HepG2 (cell line): ENCODE measurements around the gene MFN2. TPM values are rescaled to one million over a fixed set of nuclear protein-coding genes. Genes with fewer than 3 reads are reported as not detected.

Source experiments
- ARHGAP35 ChIP-seq: sonication (generic); formaldehyde crosslinking; IDR thresholded peaks from 2 replicates; pipeline ENCODE4 v1.9.0; 2022; ENCODE audit warnings: mild to moderate bottlenecking, inconsistent platforms, moderate library complexity, missing genetic modification reagents, borderline replicate concordance
- CREB1 ChIP-seq, 2 experiments: fragments of 450-650 bp in 1 of 2; IDR thresholded peaks; 2 replicates each; pipeline ENCODE4 v1.6.1; 2016 to 2017; ENCODE audit warnings: control low read depth in 1 of 2, mild to moderate bottlenecking in 1 of 2, missing compliant biosample characterization in 1 of 2, missing genetic modification characterization in 1 of 2
- LCORL ChIP-seq, 2 experiments: fragments of 450-650 bp in 1 of 2; sonication (generic) in 1 of 2; formaldehyde crosslinking in 1 of 2; IDR thresholded peaks; 2 replicates each; pipeline versions ENCODE4 v1.5.0 to v1.6.1; 2017 to 2020; ENCODE audit warnings: antibody characterized with exemption in 1 of 2, missing genetic modification reagents in 1 of 2
- MEIS1 ChIP-seq: sonication (generic); formaldehyde crosslinking; IDR thresholded peaks from 2 replicates; pipeline ENCODE4 v1.9.0; 2021; ENCODE audit warnings: mild to moderate bottlenecking, missing genetic modification reagents, moderate library complexity, borderline replicate concordance
- MIXL1 ChIP-seq: IDR thresholded peaks from 2 replicates; pipeline ENCODE4 v1.6.1; 2016
- MXI1 ChIP-seq: IDR thresholded peaks from 3 replicates; pipeline ENCODE4 v1.6.1; 2012; ENCODE audit warnings: low read depth, low read length, inconsistent platforms, borderline replicate concordance
- NFRKB ChIP-seq: fragments of 450-650 bp; IDR thresholded peaks from 2 replicates; pipeline ENCODE4 v1.6.1; 2017
- RAD51 ChIP-seq: fragments of 450-650 bp; IDR thresholded peaks from 2 replicates; pipeline ENCODE4 v1.6.1; 2016; ENCODE audit warnings: borderline replicate concordance
- RARG ChIP-seq: sonication (generic); formaldehyde crosslinking; IDR thresholded peaks from 2 replicates; pipeline ENCODE4 v1.4.0; 2020; ENCODE audit warnings: low read depth, mild to moderate bottlenecking, missing genetic modification reagents
- SP4 ChIP-seq: sonication (generic); formaldehyde crosslinking; IDR thresholded peaks from 2 replicates; pipeline ENCODE4 v1.8.1; 2023; ENCODE audit warnings: mild to moderate bottlenecking, missing genetic modification reagents
- SRSF1 ChIP-seq: fragments of 200-400 bp; formaldehyde crosslinking; optimal IDR thresholded peaks from 2 replicates; pipeline ENCODE3; 2017; ENCODE audit warnings: mild to moderate bottlenecking, low read depth, low read length, moderate library complexity
- THAP11 ChIP-seq: IDR thresholded peaks from 2 replicates; pipeline ENCODE4 v1.6.1; 2016; ENCODE audit warnings: missing biosample characterization, missing genetic modification reagents
- ZC3H4 ChIP-seq: sonication (generic); formaldehyde crosslinking; IDR thresholded peaks from 2 replicates; pipeline ENCODE4 v1.4.0; 2020; ENCODE audit warnings: missing genetic modification reagents, borderline replicate concordance
- ZNF180 ChIP-seq: sonication (generic); formaldehyde crosslinking; IDR thresholded peaks from 2 replicates; pipeline ENCODE4 v1.4.0; 2020; ENCODE audit warnings: low read depth, missing genetic modification reagents, borderline replicate concordance
- ZNF251 ChIP-seq: sonication (generic); formaldehyde crosslinking; IDR thresholded peaks from 2 replicates; pipeline ENCODE4 v1.9.0; 2021; ENCODE audit warnings: mild to moderate bottlenecking, missing genetic modification reagents
- ZNF546 ChIP-seq: sonication (generic); formaldehyde crosslinking; conservative IDR thresholded peaks from 2 replicates; pipeline ENCODE4 v1.8.1; 2023; ENCODE audit warnings: mild to moderate bottlenecking, missing genetic modification reagents
- ZNF550 ChIP-seq: sonication (generic); formaldehyde crosslinking; IDR thresholded peaks from 2 replicates; pipeline ENCODE4 v1.4.0; 2020; ENCODE audit warnings: mild to moderate bottlenecking, missing genetic modification reagents, borderline replicate concordance
- ZNF607 ChIP-seq: sonication (generic); formaldehyde crosslinking; IDR thresholded peaks from 2 replicates; pipeline ENCODE4 v1.5.1; 2020; ENCODE audit warnings: missing genetic modification reagents, mild to moderate bottlenecking, borderline replicate concordance
- ZNF878 ChIP-seq: sonication (generic); formaldehyde crosslinking; IDR thresholded peaks from 2 replicates; pipeline ENCODE4 v1.8.1; 2023; ENCODE audit warnings: mild to moderate bottlenecking, missing genetic modification reagents, moderate library complexity
- ZSCAN20 ChIP-seq: sonication (generic); formaldehyde crosslinking; IDR thresholded peaks from 2 replicates; pipeline ENCODE4 v1.4.0; 2020; ENCODE audit warnings: missing genetic modification reagents, mild to moderate bottlenecking, borderline replicate concordance
- polyA plus RNA-seq, 8 experiments: library from polyadenylated mRNA; depleted of rRNA in 3 of 8; stranded (reverse) in 7 of 8; unstranded in 1 of 8; fragments of >200 nt; fragmentation: Illumina TruSeq in 4 of 8; extraction: Trizol in 4 of 8; gene quantifications; 2 replicates each; pipeline versions ENCODE4 v1.2.1 to v1.2.3, GENCODE V29; 2011 to 2016; ENCODE audit warnings: low read depth in 4 of 8, missing spikeins in 1 of 8, mixed read lengths in 1 of 8; ENCODE audit not compliant: insufficient read depth in 1 of 8
- total RNA-seq, 5 experiments: library from RNA; depleted of rRNA; stranded (reverse); fragments of >200 nt; fragmentation: Illumina TruSeq; extraction: Trizol; gene quantifications; 2 replicates each; pipeline ENCODE4 v1.2.3, GENCODE V29; 2016; ENCODE audit warnings: low read depth in 1 of 5
- TF ChIP-seq, protein P1 (sequence below): sonication (generic); formaldehyde crosslinking; IDR thresholded peaks from 2 replicates; pipeline ENCODE4 v1.8.1; 2022; ENCODE audit warnings: low read depth, mild to moderate bottlenecking, missing genetic modification reagents
- TF ChIP-seq, protein P2 (sequence below): IDR thresholded peaks from 2 replicates; pipeline ENCODE4 v1.6.1; 2016; ENCODE audit warnings: low read depth, control low read depth
- TF ChIP-seq, protein P3 (sequence below): sonication (generic); formaldehyde crosslinking; IDR thresholded peaks from 2 replicates; pipeline ENCODE4 v1.4.0; 2020; ENCODE audit warnings: missing genetic modification reagents

Gene MFN2
- total and polyA plus RNA-seq, 2 of the 13 experiments (the other 11 are each of a cell fraction or from before 2014, with no cell fraction given): 38.7 to 60.9 TPM

DNA sequence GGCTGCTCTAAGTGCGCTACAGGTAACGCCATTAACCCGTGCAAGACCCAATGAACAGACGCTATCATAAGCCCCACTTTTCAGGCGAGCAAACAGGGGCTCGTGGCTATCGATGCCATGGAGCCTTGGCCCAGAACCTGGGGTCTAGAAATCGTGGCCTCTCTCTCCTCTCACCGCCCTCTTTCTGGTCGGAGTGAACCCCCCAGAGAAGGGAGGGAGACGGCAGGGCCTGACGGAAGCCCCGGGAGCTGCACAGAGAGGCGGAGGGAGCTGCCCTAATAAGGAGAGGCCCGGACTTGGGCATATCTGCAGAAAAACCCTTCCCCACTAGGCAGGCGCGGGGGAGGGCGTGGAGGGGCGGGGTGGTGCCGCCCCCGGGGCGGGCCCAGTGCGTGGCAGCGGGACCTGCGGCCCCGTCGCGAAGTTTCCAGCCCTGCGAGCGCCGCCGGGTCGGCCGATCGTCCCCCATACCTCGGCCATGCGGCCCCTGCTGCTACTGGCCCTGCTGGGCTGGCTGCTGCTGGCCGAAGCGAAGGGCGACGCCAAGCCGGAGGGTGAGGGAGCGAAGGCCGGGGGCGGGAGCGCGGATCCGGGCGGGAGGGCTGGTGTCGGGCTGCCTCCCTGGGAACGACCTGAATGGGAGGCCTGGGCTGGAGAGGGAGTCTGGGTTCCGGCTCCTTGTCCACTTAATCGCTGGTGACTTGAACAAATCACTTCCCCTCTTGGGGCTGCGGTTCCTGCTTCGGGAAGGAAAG, 45.8 kb upstream of the MFN2 start, which contains the start of gene PLOD1 (continued):
- TF ChIP-seq, protein P1, sequence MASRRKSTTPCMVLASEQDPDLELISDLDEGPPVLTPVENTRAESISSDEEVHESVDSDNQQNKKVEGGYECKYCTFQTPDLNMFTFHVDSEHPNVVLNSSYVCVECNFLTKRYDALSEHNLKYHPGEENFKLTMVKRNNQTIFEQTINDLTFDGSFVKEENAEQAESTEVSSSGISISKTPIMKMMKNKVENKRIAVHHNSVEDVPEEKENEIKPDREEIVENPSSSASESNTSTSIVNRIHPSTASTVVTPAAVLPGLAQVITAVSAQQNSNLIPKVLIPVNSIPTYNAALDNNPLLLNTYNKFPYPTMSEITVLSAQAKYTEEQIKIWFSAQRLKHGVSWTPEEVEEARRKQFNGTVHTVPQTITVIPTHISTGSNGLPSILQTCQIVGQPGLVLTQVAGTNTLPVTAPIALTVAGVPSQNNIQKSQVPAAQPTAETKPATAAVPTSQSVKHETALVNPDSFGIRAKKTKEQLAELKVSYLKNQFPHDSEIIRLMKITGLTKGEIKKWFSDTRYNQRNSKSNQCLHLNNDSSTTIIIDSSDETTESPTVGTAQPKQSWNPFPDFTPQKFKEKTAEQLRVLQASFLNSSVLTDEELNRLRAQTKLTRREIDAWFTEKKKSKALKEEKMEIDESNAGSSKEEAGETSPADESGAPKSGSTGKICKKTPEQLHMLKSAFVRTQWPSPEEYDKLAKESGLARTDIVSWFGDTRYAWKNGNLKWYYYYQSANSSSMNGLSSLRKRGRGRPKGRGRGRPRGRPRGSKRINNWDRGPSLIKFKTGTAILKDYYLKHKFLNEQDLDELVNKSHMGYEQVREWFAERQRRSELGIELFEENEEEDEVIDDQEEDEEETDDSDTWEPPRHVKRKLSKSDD: 0 out of 2 replicates have a peak, but pooled peaks have one; percentile 29
- TF ChIP-seq MXI1: peak; percentile 56; the same call in 1 of the 3 replicates
- TF ChIP-seq NFRKB: no peak
- TF ChIP-seq CREB1 (IDR thresholded peaks at IDR 0.05): no peak
- no peak; the same call in 1 of the 2 replicates for TF ChIP-seq CREB1 (CRISPR knock-in tag; IDR thresholded peaks at IDR 0.05)
- no peak for TF ChIP-seq ZC3H4 (CRISPR knock-in tag)
- no peak for TF ChIP-seq SRSF1
- no peak for TF ChIP-seq MEIS1 (CRISPR knock-in tag)
- peak; percentile 97 for TF ChIP-seq ZNF607 (CRISPR knock-in tag)
- TF ChIP-seq, protein P2, sequence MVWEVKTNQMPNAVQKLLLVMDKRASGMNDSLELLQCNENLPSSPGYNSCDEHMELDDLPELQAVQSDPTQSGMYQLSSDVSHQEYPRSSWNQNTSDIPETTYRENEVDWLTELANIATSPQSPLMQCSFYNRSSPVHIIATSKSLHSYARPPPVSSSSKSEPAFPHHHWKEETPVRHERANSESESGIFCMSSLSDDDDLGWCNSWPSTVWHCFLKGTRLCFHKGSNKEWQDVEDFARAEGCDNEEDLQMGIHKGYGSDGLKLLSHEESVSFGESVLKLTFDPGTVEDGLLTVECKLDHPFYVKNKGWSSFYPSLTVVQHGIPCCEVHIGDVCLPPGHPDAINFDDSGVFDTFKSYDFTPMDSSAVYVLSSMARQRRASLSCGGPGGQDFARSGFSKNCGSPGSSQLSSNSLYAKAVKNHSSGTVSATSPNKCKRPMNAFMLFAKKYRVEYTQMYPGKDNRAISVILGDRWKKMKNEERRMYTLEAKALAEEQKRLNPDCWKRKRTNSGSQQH (CRISPR knock-in tag): 0 out of 2 replicates have a peak, but pooled peaks have one; percentile 36
- TF ChIP-seq ZNF251: no peak
- TF ChIP-seq RARG (CRISPR knock-in tag): no peak
- TF ChIP-seq SP4 (CRISPR knock-in tag): peak; percentile 94
- TF ChIP-seq LCORL (IDR thresholded peaks at IDR 0.05): no peak
- TF ChIP-seq LCORL (CRISPR knock-in tag; IDR thresholded peaks at IDR 0.05): no peak; the same call in 1 of the 2 replicates
- peak; percentile 57; the same call in 1 of the 2 replicates for TF ChIP-seq THAP11 (CRISPR knock-in tag)
- TF ChIP-seq MIXL1 (CRISPR knock-in tag): 0 out of 2 replicates have a peak, but pooled peaks have one; percentile 14
- no peak for TF ChIP-seq RAD51
- TF ChIP-seq, protein P3, sequence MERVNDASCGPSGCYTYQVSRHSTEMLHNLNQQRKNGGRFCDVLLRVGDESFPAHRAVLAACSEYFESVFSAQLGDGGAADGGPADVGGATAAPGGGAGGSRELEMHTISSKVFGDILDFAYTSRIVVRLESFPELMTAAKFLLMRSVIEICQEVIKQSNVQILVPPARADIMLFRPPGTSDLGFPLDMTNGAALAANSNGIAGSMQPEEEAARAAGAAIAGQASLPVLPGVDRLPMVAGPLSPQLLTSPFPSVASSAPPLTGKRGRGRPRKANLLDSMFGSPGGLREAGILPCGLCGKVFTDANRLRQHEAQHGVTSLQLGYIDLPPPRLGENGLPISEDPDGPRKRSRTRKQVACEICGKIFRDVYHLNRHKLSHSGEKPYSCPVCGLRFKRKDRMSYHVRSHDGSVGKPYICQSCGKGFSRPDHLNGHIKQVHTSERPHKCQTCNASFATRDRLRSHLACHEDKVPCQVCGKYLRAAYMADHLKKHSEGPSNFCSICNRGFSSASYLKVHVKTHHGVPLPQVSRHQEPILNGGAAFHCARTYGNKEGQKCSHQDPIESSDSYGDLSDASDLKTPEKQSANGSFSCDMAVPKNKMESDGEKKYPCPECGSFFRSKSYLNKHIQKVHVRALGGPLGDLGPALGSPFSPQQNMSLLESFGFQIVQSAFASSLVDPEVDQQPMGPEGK: peak; percentile 91
- no peak for TF ChIP-seq ZNF878
- peak; percentile 54 for TF ChIP-seq ARHGAP35 (CRISPR knock-in tag)
- TF ChIP-seq ZNF546 (CRISPR knock-in tag): no peak
- peak; percentile 89; the same call in 1 of the 2 replicates for TF ChIP-seq ZNF550 (CRISPR knock-in tag)
- TF ChIP-seq ZSCAN20 (CRISPR knock-in tag): peak; percentile 50; the same call in 1 of the 2 replicates
- no peak; the same call in 1 of the 2 replicates for TF ChIP-seq ZNF180 (CRISPR knock-in tag)
